HEK293T (cell line): ENCODE results near the gene CLDN16.

ENCODE experiments used
- CTCF ChIA-PET: fragments of 350-600 bp; formaldehyde crosslinking; extraction: SDS; loops from one replicate; lab custom pipeline; 2021; ENCODE audit warnings: antibody characterized with exemption, inconsistent platforms; lab: Yijun Ruan, JAX
- POLR2A ChIA-PET: fragments of 350-600 bp; formaldehyde crosslinking; extraction: SDS; loops from one replicate; lab custom pipeline; 2020; ENCODE audit warnings: antibody characterized with exemption, inconsistent platforms; lab: Yijun Ruan, JAX
- DNase-seq: peaks from one replicate; pipeline ENCODE4 v3.0.0; 2012; ENCODE audit warnings: mixed read lengths; ENCODE audit errors: extremely low spot score
- ARNT ChIP-seq: fragments of 450-650 bp; IDR thresholded peaks from 2 replicates; pipeline ENCODE4 v1.6.1; 2017; ENCODE audit warnings: mild to moderate bottlenecking
- BHLHE40 ChIP-seq: fragments of 450-650 bp; IDR thresholded peaks from 2 replicates; pipeline ENCODE4 v1.6.1; 2016; ENCODE audit warnings: mild to moderate bottlenecking, moderate library complexity, borderline replicate concordance
- CTBP1 ChIP-seq: fragments of 450-650 bp; IDR thresholded peaks from 2 replicates; pipeline ENCODE4 v1.6.1; 2016; ENCODE audit warnings: borderline replicate concordance
- ELF4 ChIP-seq: fragments of 450-650 bp; IDR thresholded peaks from 2 replicates; pipeline ENCODE4 v1.6.1; 2017; ENCODE audit warnings: antibody characterized with exemption
- FOXA1 ChIP-seq: fragments of 450-650 bp; IDR thresholded peaks from 2 replicates; pipeline ENCODE4 v1.6.1; 2016; ENCODE audit warnings: mild to moderate bottlenecking
- FOXK2 ChIP-seq: fragments of 450-650 bp; IDR thresholded peaks from 2 replicates; pipeline ENCODE4 v1.6.1; 2016; ENCODE audit warnings: mild to moderate bottlenecking
- FOXM1 ChIP-seq: fragments of 450-650 bp; IDR thresholded peaks from 2 replicates; pipeline ENCODE4 v1.6.1; 2017; ENCODE audit warnings: mild to moderate bottlenecking, borderline replicate concordance
- HDGF ChIP-seq: fragments of 450-650 bp; IDR thresholded peaks from 2 replicates; pipeline ENCODE4 v1.6.1; 2017; ENCODE audit warnings: antibody characterized with exemption, borderline replicate concordance
- L3MBTL2 ChIP-seq: fragments of 450-650 bp; conservative IDR thresholded peaks from 2 replicates; pipeline ENCODE4 v1.6.1; 2016; ENCODE audit warnings: mild to moderate bottlenecking
- LEF1 ChIP-seq: fragments of 450-650 bp; IDR thresholded peaks from 2 replicates; pipeline ENCODE4 v1.6.1; 2017; ENCODE audit warnings: mild to moderate bottlenecking, borderline replicate concordance
- NFRKB ChIP-seq: fragments of 450-650 bp; IDR thresholded peaks from 2 replicates; pipeline ENCODE4 v1.6.1; 2016; ENCODE audit warnings: mild to moderate bottlenecking, moderate library complexity
- PKNOX1 ChIP-seq: fragments of 450-650 bp; IDR thresholded peaks from 2 replicates; pipeline ENCODE4 v1.6.1; 2016
- SP1 ChIP-seq: fragments of 450-650 bp; IDR thresholded peaks from 2 replicates; pipeline ENCODE4 v1.6.1; 2017
- SUZ12 ChIP-seq: fragments of 450-650 bp; IDR thresholded peaks from 2 replicates; pipeline ENCODE4 v1.6.1; 2016; ENCODE audit warnings: mild to moderate bottlenecking
- TARDBP ChIP-seq: fragments of 450-650 bp; IDR thresholded peaks from 2 replicates; pipeline ENCODE4 v1.6.1; 2016
- ZNF384 ChIP-seq: fragments of 450-650 bp; IDR thresholded peaks from 2 replicates; pipeline ENCODE4 v1.6.1; 2016

The CLDN16 gene, protein sequence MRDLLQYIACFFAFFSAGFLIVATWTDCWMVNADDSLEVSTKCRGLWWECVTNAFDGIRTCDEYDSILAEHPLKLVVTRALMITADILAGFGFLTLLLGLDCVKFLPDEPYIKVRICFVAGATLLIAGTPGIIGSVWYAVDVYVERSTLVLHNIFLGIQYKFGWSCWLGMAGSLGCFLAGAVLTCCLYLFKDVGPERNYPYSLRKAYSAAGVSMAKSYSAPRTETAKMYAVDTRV

GRCh38 chr3:190387578-190388213 is at the start of gene CLDN16:
TSS of gene CLDN16 (plus strand) at chr3:190388163. CDS start at chr3:190388330, 167 bp downstream.
- no peak for TF ChIP-seq FOXA1
- TF ChIP-seq PKNOX1 = no peak
- TF ChIP-seq SUZ12 = no peak
- no peak for TF ChIP-seq L3MBTL2
- TF ChIP-seq BHLHE40 = no peak
- no peak for TF ChIP-seq ZNF384
- ChIA-PET CTCF (no interaction called here), POLR2A (no interaction called here)
- no peak for DNase-seq

DNA sequence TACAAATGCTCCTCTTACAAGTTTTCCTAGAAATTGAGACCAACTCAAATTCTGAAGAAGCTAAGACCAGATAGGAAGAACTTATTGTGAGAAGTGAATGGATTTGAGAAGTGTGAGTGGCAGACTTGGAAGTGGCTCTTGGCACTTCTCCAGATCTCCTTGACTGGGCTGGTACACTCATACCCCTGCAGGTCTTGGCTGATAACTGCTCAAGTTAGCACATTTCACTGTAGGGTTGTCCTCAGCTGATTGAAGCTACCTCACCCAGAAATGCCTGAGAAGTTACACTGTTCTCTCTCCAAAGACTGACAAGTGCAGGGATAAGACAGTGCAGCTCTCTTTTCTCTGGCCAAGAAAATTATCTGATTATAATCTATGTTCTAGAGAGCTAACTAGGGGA is 49.2 kb upstream of the CLDN16 start:
- TF ChIP-seq NFRKB (no peak), ELF4 (no peak), CTBP1 (no peak), FOXM1 (no peak), BHLHE40 (no peak), TARDBP (no peak), HDGF (no peak), FOXK2 (no peak), SP1 (no peak), ZNF384 (no peak), FOXA1 (no peak), PKNOX1 (no peak), ARNT (no peak), SUZ12 (no peak)
- POLR2A ChIA-PET = no interaction called here
- CTCF ChIA-PET = interaction anchor here (0.5 to 0.6 kb wide), 2 partner anchors 301 to 1078 kb away, joined by 4 to 8 read pairs; no protein-coding TSS in a partner anchor
- no peak for DNase-seq

DNA sequence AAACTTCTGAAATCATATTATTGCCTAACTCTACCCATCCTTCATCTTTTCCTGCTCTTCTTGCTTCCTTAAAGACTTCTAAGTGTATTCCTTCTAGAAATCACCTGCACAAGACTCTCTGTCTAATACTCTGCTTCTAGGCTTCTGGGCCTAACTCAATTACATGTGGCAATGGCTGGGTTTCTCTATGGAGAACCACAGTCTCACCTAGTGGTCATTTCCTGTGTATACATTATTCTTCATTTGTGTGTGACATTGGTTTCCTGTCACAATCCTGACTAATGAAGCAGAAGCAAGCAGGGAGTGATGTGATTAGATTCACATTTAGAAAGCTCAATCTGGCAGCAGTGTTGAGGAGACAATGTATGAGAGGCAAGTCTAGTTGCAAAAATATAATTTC is 48.8 kb upstream of the CLDN16 start:
- ChIA-PET CTCF (no interaction called here), POLR2A (no interaction called here)
- TF ChIP-seq FOXA1 (no peak), HDGF (no peak), SUZ12 (no peak), SP1 (no peak), LEF1 (no peak), FOXK2 (no peak), L3MBTL2 (no peak)
- no peak for DNase-seq

- POLR2A ChIA-PET = no interaction called here
- CTCF ChIA-PET = no interaction called here
Measured at GRCh38 chr3:190340071-190340470, 47.9 kb upstream of the CLDN16 start.

GRCh38 chr3:190345027-190345821 is 42.7 kb upstream of the CLDN16 start:
- no peak for TF ChIP-seq TARDBP
- TF ChIP-seq LEF1 = no peak
- TF ChIP-seq NFRKB = no peak
- TF ChIP-seq HDGF = no peak
- TF ChIP-seq FOXK2 = no peak
- TF ChIP-seq ZNF384 = no peak
- TF ChIP-seq ARNT = no peak
- no peak for TF ChIP-seq FOXM1
- no peak for TF ChIP-seq SP1
- no peak for TF ChIP-seq BHLHE40
- CTCF ChIA-PET = interaction anchor here (0.5 kb wide), 1 partner anchor 321 kb away, joined by 6 read pairs; no protein-coding TSS in a partner anchor
- DNase-seq = no peak
- POLR2A ChIA-PET = no interaction called here

More at GRCh38 chr3:190340071-190340470, 47.9 kb upstream of the CLDN16 start:
- TF ChIP-seq ELF4 (no peak), CTBP1 (no peak), SUZ12 (no peak)
- no peak for DNase-seq

DNA sequence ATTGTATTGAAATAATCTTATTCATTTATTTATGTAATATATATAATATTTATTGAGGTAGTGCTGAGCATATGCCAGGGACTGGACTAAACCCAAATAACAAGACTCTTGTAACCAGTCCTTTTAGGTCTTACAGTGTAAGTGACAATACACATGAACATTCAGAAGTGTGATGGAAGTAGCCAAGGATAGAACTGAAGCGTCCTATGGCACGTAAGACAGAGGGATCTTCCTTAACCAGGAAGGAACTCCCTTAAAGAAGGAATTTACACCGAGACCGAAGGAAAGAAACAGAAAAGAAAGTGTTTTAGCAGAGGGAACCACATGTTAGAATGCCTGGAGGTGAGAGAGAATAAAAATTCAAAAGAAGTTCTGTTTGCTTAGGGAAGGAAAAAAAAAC is 42.1 kb upstream of the CLDN16 start:
- DNase-seq = no peak
- TF ChIP-seq FOXK2 (no peak), FOXM1 (no peak), SUZ12 (no peak), BHLHE40 (no peak), NFRKB (no peak), LEF1 (no peak), ELF4 (no peak), L3MBTL2 (no peak), FOXA1 (no peak), HDGF (no peak), SP1 (no peak), TARDBP (no peak), ARNT (no peak), ZNF384 (no peak), CTBP1 (no peak), PKNOX1 (no peak)
- ChIA-PET POLR2A (no interaction called here), CTCF (no interaction called here)
